Kasumi-1 (cell line): Measurements from ENCODE around the gene TFAP2B.

Source experiments
- DNase-seq, 2 experiments: peaks; one replicate each; lab custom pipeline; 2025; lab: John Stamatoyannopoulos, UW

TFAP2B gene

DNA sequence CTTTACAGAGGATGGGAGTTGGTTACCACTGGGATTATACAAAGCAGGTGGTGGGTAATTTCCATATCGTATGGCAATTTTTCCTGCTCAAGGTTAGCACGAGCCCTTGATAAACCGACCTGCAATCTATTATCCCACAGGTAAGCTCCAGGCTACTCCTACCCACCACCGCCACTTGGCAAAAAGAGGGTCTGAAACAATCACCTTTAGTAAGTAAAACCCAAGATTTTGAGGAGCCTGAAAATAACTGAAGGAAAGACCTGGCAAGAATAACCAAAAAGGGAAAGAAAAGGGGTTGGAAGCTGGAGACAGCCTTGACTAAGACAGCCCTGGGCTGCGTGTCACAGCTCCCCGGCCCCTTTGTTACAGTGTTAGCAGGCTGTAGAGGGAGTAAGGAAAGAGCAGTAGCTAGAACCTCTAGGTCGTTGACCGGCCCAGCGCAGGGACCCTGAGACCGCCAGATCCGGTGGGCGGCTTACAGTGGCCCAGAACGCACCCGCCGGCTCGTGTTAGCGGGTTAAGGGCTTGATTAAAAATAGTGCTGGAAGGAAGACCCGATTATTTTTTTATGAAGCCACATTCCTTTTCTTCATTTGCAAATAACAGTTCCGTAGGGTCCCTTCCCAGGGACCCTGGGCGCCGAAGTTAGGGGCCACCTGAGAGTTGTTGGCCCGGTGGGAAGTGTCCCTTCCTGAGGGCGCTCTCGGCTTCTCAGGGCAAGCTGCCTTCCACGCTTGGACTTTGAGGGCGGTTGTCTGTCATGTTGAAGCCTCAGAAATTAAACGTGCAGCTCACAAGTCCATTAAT, 30.5 kb downstream of the TFAP2B start:
- DNase-seq, result no peak

DNA sequence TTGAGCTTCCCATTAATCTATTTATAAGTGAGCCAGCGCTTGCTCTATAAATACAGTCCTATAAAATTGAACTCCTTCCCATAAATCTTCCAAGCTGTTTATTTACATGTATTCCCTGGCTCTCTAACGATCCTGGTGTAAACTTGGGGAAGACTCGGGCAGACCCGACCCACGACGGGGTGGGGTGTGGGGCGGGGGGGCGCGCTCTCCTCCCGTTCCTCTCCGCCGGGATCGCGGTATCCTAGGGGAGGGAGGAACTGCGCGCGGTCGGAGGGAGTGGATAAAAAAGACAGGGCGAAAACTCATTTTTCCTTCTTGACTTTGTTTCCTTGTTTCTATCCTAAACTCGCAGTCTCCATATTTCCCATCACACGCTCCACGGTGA, 31.1 kb downstream of the TFAP2B start:
- DNase-seq, result no peak

DNA sequence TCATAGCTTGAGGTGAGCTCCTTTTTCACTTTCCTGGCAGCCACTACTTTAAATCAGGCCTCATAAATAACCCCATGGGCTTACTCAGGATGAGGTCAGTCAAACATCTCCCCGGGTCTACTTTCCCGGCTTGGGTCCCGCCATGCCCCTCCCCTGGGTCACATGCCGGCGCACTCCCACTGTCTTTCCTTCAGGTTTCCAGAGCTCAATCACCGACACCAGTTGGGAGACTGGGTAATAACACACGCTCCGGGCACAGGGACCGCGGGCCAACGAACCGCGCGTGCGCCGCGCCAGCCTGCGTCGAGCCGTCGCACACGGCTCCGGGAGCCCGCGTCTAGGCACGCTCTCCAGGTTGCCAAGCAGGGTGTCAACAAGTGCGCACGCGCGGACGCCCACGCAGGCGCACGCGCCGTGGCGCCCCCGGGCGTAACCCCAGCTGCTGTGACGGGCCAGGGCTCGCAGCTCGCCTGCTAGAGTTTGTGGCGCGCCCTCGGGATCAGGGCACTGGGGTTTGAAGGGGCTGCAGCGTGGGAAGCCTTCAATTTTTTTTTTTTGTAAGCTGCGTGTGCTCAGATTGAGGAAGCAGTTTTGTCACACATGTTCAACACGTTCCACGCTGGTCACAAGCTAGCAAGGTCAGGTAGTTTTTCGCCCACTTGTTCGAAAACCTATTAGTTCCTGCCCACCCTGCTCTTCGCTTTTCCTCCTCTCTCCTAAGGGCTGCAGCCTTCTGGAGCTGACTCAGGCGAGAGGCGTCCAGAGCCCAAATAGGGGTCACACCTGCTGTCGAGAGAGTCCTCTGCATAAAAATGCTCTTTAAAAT, 31.8 kb downstream of the TFAP2B start:
- no peak for DNase-seq

DNA sequence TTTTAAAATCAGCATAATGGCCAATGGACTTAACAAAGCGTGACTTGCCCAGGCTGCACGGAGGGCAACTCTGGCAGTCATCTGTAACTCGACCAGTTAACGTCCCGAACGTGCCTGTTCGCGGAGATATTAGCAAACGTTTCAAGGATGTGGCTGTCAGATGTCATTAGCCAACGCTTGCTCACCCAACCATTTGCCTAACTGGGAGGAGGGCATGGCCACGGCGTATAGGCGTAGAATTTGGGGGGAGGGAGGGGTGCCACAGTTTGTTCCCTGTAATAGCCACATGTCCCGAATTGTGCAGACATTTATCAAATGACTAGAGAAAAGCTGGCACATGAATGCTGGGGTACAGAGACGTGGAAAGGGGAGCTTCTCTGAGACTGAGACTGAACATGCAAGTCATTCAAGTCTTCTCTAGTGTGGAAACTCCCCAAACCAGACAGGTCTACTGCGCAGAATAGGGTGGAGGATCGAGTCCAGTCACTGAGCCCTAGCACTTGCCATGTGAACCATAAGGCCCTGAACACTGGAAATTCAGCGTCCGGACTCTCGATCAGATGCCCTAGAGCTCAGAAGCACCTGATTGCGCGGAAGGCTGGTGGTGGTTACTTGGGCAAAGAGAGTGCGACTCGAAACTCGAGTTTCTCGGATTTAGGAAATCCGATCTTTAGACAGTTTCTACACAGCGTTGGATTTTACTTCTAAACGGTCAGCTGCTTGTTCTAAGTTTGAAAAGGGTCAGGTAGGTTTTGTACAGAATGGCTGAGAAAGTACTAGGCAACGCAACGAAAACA, 32.6 kb downstream of the TFAP2B start:
- no peak for DNase-seq

DNA sequence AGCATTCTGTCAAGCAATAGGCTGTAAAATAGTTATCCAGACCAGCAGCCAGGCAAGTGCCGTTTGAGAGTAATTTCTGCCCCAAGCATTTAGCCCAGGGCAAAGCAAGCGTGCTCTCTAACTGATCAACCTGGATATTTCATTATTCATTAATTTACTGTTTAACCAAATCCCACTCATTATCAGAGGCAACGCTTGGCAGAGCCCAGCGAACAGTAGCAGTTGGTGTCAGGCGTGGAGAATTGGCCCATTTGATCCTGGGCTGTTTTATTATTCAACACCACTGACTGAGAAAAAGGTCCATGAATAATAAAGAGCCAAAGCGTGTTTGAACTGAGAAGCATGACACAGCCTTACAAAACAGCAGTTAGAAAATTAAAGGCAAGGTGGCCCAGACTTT, 35.3 kb downstream of the TFAP2B start:
- no peak for DNase-seq

DNA sequence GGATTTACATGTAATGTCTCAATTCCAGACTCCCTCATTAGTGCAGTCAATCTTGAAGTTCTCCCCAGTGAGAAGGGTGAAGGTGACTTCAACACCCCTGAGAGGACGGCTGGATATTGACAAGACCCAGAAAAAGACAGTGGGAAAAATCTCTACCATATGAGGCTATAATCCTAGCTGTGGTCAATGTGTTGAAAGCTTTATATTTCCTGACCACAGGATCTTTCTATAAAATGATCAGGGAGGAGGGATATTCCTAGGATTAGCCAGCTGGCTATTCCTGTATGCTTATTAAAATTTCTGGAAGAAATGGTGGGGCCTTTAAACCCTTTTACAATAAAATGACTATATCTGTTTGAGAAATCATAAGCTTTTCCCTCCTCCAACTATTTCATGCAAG, 43.0 kb downstream of the TFAP2B start:
- no peak for DNase-seq

DNA sequence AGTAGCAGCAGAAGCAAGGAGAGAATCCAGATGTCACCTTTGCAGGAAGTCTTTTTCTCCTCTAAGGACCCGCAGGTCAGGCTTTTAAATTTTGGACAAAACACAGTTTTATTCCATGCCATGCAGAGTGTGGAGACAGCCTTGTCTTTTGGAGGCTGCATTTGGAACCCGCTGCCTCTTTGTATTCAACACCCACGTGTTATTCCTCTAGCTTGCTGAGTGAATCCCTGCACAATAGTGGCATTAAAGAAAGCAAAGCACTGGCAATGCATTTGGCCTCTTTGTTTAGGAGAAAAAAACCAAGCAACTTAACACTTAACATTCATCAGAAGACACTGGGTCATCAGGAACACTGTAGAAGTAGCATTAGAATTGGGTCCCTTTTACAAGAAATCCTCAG, 43.5 kb downstream of the TFAP2B start:
- DNase-seq, result no peak

DNA sequence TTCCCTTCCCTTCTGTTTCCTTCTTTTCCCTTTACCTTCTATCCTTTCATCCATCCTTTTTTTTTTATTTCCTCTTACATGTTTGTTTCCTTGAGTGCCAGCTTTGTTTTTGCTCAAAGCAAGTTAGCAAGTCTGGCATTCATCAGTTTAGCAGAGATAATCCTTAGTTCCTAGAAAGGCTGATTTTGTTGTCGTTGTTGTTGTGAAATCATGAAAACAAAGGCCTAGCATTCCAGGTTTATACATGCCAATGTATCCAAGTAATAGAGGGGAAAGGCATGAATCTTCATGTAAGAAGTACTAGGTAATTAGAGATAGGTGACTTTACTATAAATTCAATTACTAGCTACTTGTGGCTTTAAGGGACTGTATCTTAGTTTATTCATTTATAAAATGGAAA, 45.9 kb downstream of the TFAP2B start:
- no peak for DNase-seq

DNA sequence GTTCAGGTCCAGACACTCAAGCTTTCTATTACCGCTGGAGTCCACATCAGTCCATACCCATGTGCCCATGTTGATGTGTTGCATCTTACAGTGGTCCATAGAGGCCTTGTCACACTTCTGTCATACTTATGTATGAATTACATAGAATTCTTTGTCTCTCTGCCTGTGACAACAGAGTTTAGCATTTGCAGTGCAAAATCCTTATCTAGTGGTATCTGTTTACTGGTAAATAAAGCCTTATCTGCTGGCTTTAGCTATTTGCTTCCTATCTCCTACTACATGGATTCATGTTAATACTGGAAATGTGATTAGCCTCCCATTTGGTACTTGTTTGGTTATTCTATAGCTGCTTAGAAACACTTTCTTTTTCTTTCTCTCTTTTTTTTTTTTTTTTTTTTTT, 49.8 kb downstream of the TFAP2B start:
- no peak for DNase-seq

DNA sequence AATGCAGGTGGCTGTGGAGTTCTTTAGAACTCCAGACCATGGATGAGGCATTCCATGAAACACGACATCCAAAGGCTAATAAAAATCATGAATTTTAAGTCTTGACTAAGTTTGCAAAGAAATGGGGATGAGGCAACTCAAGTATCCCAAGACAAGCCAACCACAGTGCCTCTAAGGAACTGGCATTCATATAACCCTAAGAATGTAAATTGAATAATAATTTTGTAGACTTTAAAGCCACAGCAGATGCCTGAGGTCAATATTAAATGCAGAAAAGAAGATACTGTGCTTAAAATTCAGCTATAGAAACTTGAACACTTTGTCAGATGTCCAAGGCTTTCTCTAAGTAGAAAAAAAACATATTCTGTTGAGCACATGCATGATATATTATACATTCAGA, 54.5 kb downstream of the TFAP2B start:
- no peak for DNase-seq

DNA sequence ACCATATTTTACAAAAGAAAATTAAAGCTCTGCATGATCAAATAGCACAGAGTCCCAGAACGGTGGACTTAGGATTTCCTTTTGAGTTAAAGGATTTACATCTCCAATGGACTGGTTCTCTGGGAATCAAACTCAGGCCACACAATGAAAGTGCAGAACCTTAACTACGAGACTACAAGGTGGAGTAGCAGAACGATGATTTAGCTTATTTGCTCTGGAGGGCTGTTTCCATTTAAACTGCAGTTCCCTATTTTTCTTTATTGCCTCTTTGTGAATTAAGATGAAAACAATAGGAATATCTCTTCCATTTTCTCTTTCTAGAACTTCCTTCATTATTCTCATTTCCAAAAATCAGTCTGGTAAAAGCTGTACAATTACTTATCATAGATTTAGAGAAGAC, 65.7 kb downstream of the TFAP2B start:
- DNase-seq, result no peak

DNA sequence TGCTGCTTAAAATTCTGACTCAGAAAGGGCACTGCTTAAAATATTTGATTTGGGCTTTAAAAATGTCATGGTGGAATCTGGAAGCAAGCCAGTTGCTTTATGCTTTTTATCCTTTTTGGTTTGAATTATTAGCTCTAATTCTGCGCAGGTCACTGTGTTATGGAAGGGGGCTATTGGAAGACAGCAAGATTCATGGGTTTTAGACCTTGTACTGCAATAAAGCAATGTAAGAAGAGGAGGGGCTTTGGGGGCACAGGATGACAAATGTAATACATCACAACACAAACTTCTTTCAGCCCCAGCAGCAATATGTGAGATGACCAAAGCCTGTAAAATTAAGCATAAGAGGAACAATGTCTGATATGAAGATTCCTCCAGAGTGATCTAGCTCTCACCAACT, 68.4 kb downstream of the TFAP2B start:
- no peak for DNase-seq

DNA sequence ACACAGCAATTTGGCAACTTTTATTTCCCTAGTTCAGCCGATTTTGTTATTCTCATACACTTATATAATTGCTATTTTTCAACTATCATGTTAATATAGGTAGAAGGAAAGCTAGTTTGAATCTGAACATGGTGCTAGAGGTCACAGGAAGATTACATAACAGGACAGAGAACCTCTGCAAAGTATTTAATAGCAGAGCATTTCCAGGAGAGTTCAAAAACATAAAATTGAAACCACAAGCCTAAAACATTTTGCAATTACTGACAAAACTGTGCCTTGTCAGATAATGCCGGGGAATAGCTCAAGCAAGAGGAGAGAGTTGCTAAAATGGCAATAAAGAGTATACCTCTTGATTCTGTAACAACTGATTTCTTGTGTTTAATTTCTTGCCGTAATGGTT, 70.8 kb downstream of the TFAP2B start:
- DNase-seq, result peak in 1 of 2 experiments; percentile 2

DNA sequence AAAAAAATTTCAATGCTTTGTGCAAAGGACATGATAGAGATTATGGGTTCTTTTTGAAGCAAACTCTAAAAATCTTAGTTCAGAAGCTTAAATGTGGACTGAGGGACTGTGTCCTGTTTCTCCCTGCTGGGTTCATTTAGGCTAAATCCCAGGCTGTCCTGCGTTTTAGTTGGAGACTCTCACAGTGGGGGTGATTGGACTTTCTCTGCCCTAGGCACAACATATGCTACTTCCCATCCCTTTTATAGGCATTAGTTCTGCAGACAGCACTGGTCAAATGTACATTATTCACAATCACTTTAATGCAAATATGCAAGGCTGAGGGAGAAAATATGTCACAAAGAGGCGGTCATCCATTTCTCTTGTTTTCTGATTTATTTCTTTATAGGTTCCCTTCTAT, 71.3 kb downstream of the TFAP2B start:
- DNase-seq, result no peak

DNA sequence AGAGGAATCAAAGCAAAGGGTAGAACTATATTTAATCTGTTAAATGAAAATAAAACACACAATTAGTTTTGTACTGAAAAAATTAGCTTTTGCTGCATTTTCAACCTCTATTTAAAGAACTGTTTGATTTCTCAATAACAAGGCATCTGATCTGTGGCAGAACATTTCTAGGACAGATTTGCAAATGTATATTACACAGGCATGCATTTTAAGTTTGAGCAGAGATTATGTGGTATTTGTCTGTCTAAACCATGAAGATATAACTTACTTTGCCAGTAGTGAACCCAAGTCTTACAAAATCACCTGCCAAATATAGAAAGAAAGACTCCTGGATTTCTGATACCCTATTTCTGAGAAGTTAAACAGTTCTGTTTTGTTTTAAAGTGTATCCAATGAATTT, 71.9 kb downstream of the TFAP2B start:
- no peak for DNase-seq

DNA sequence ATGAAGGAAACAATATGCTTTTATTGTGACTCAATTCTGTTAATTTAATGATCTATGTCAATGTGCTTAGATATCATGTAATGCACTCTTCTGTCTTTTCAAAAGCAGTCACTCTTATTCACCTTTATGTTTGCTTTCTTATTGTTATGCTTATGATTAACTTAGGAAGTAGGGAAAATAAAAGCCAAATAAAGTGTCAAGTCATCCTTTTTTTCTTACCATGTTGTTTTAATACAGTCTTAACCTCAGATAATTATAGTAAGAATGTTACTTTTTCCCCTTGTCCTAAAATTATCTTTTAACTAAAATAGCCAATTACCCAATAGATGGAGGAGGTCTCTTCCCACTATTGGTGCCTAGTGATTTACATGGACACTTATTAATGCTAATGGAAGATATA, 72.6 kb downstream of the TFAP2B start:
- DNase-seq, result no peak
